Renal pelvis (tissue), 12 donors: ENCODE results near the gene IMPG1. TPM values are rescaled to one million over a fixed set of nuclear protein-coding genes. Genes with fewer than 3 reads are reported as not detected.

ENCODE experiments used
- DNase-seq: peaks from one replicate; pipeline ENCODE4 v3.0.0-alpha.2; 2013
- long read RNA-seq, 16 experiments: transcript quantifications; one replicate each; lab custom pipeline, GENCODE V29; 2026
- polyA plus RNA-seq, 3 donors: library from polyadenylated mRNA; unstranded; fragments of 120-200 nt; gene quantifications; one replicate each; pipeline ENCODE4 v1.2.1, GENCODE V29; 2013; ENCODE audit not compliant: insufficient read length in 3 of 3

IMPG1 gene
- 1 to 10 TPM; 1.7 to 5.4 (median 4.2) TPM for polyA plus RNA-seq
- long read RNA-seq, donor 1 = 0 reads
- long read RNA-seq, donor 2, partial matches to known transcripts = 0 of 1 reads
- long read RNA-seq, donor 2, other reads (novel, unspliced or antisense) = 0 of 1 reads
- long read RNA-seq, donor 3 = 0 reads
- long read RNA-seq, donor 4, partial matches to known transcripts = 0 of 1 reads
- long read RNA-seq, donor 4, other reads (novel, unspliced or antisense) = 0 of 1 reads
- long read RNA-seq, donor 5 = 0 reads
- long read RNA-seq, donor 6 = 0 reads
- long read RNA-seq, donor 7 = 0 reads
- long read RNA-seq, donor 8 = 0 reads
- long read RNA-seq, donor 9, partial matches to known transcripts = 0 of 2 reads
- long read RNA-seq, donor 9, other reads (novel, unspliced or antisense) = 0 of 2 reads
- long read RNA-seq, donor 10 = 0 reads
- long read RNA-seq, donor 11 = 0 reads
- long read RNA-seq, donor 12 = 0 reads
- long read RNA-seq, donor 13 = 0 reads
- long read RNA-seq, donor 14, partial matches to known transcripts = 0 of 2 reads
- long read RNA-seq, donor 14, other reads (novel, unspliced or antisense) = 0 of 2 reads
- long read RNA-seq, donor 15 = 0 reads
- long read RNA-seq, donor 16 = 0 reads

- no peak for DNase-seq
Observed at GRCh38 chr6:76072562-76072961, at the start of gene IMPG1. IMPG1 (minus strand) TSS chr6:76072662; CDS start chr6:76072488, 174 bp downstream.

- no peak for DNase-seq
Observed at GRCh38 chr6:76120302-76120701, 47.8 kb upstream of the IMPG1 start.

GRCh38 chr6:76073281-76073680, 819 bp upstream of the IMPG1 start:
- DNase-seq = no peak

GRCh38 chr6:76057469-76057868, 15.0 kb downstream of the IMPG1 start:
- DNase-seq = no peak

- DNase-seq = no peak
Observed at GRCh38 chr6:76052314-76052713, 20.1 kb downstream of the IMPG1 start.

GRCh38 chr6:76043690-76044089, 28.8 kb downstream of the IMPG1 start:
- no peak for DNase-seq

- no peak for DNase-seq
Observed at GRCh38 chr6:76035713-76036112, 36.7 kb downstream of the IMPG1 start.

GRCh38 chr6:76026101-76026500, 46.4 kb downstream of the IMPG1 start:
- DNase-seq = no peak

- DNase-seq = no peak
Observed at GRCh38 chr6:76014626-76015530, 57.6 kb downstream of the IMPG1 start.

- DNase-seq = no peak
Observed at GRCh38 chr6:76004202-76004601, 68.3 kb downstream of the IMPG1 start.

- no peak for DNase-seq
Observed at GRCh38 chr6:76003686-76004085, 68.8 kb downstream of the IMPG1 start.

GRCh38 chr6:76003113-76003512, 69.3 kb downstream of the IMPG1 start:
- no peak for DNase-seq

- no peak for DNase-seq
Observed at GRCh38 chr6:76000629-76001028, 71.8 kb downstream of the IMPG1 start.

- DNase-seq = no peak
Observed at GRCh38 chr6:75997696-75998095, 74.8 kb downstream of the IMPG1 start.

GRCh38 chr6:75993236-75994162, 79.0 kb downstream of the IMPG1 start:
- DNase-seq = no peak

GRCh38 chr6:75991941-75992340, 80.5 kb downstream of the IMPG1 start:
- no peak for DNase-seq

- no peak for DNase-seq
Observed at GRCh38 chr6:75986935-75987334, 85.5 kb downstream of the IMPG1 start.

- no peak for DNase-seq
Observed at GRCh38 chr6:75975904-75976303, 96.6 kb downstream of the IMPG1 start.

GRCh38 chr6:75970093-75970492, 102.4 kb downstream of the IMPG1 start:
- DNase-seq = no peak

- no peak for DNase-seq
Observed at GRCh38 chr6:75968143-75968542, 104.3 kb downstream of the IMPG1 start.

GRCh38 chr6:75963569-75963968, 108.9 kb downstream of the IMPG1 start:
- DNase-seq = no peak
